Measurements from ENCODE around the gene CPNE5.
"Not testable (repeated sequence)": the region's sequence is repeated elsewhere in the genome, so short reads cannot be mapped to it uniquely, and the experiment has no call there.

The CPNE5 gene

DNA sequence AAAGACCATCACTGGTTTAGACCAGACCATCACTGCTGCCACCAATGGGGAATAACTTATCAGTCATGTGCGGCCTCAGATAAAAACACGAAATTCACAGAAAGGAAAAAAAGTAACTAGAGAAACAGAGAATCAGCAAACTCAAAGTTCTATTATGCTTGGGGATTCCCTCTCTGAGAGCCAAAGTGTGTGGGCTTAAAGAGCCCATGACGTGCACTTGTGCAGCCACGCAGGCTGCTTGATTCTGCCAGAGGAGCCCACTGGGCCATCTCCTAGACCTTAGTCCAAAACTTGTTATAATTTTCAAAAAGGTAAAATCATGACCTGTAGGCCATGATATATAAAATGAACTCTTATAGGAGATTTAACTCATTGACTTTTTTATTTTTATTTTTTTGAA is 126.4 kb downstream of the CPNE5 start:
- H3K9me3 ChIP-seq: no peaks in the 10 kb centered on the region
- H3K27me3 ChIP-seq (ENCODE audit: low read depth): no peaks in the 10 kb centered on the region
- in situ Hi-C loops (cut with MboI; ENCODE audit: low sequenced_read_pairs): loop anchor here (25.0 kb wide), 1 partner anchor 101 kb away; no protein-coding TSS in a partner anchor
- H3K36me3 ChIP-seq (replicated peaks): no peaks in the 10 kb centered on the region
- H3K4me1 ChIP-seq: no peaks in the 10 kb centered on the region
- H3K4me3 ChIP-seq: no peak overlapping the region
- DNase-seq (ENCODE audit: low spot score in 2 of 2): no peak

DNA sequence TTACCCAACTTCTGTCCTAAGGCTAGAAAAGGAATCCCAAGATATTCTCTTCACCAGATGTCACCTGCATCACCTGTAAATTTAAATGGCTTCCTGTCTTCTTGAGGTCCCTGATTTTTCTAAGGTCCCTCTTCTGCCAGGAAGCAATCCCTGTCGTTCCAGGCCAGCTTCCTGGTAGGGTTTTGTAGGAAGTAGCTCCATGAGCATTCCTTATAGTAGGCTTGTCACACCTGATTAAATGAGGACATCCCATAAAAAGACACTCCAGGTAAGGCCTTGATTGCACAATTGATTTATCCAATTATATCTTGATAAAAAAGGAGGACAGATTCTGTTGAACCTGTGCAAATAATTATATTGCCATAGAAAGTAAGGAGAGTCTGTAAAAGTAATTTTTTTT is 132.9 kb downstream of the CPNE5 start:
- Histone ChIP-seq H3K9me3 (no peaks in the 10 kb centered on the region), H3K4me1 (no peaks in the 10 kb centered on the region), H3K27me3 (ENCODE audit: low read depth) (no peaks in the 10 kb centered on the region), H3K36me3 (replicated peaks) (no peaks in the 10 kb centered on the region), H3K4me3 (no peak overlapping the region)
- in situ Hi-C loops (cut with MboI; ENCODE audit: low sequenced_read_pairs): loop anchor here (25.0 kb wide), 1 partner anchor 94 kb away; no protein-coding TSS in a partner anchor
- DNase-seq (ENCODE audit: low spot score in 2 of 2): no peak

DNA sequence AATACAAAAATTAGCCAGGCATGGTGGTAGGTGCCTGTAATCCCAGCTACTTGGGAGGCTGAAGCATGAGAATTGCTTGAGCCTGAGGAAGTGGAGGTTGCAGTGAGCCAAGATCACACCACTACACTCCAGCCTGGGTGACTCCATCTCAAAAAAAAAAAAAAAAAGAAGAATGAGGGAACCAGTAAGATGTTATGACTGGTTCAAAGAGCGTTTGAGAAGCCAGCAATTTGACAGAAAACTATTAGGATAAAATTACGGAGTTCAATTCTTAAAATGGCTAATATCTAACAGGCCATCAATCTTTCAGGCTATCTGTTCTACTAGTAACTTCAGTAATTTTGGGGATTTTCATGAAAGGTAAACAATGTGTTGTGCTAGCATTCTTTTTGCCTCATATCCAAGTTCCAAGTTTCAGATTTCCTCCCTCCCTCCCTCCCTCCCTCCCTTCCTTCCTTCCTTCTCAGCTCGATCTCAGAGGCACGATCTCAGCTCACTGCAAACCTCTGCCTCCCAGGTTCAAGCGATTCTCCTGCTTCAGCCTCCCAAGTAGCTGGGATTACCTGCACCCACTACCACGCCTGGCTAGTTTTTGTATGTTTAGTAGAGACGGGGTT is 134.2 kb downstream of the CPNE5 start:
- not testable (repeated sequence) for DNase-seq (ENCODE audit: low spot score in 2 of 2); H3K27me3 ChIP-seq (ENCODE audit: low read depth); H3K9me3 ChIP-seq; H3K36me3 ChIP-seq (replicated peaks); H3K4me1 ChIP-seq; H3K4me3 ChIP-seq
- in situ Hi-C loops (cut with MboI; ENCODE audit: low sequenced_read_pairs): loop anchor here (25.0 kb wide), 1 partner anchor 93 kb away; no protein-coding TSS in a partner anchor

DNA sequence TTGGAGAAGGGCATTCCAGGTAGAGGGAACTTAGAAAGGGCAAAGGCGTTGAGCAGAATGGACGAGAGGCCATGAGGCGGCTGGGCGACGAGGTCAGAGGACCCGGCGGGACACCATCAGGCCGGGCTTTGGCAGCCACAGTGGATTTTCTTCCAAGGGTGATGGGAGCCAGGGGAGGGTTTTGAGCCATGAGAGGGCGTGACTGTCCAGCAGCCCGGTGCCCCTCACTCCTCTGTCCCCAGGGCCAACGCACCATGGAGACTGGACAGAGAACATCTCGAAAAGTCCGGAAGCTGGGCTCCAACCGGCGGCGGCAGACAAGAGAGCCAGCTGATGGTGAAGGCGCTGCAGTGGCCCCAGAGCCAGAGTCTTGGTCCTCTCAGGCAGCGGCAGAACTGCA is 135.3 kb downstream of the CPNE5 start:
- no peak for DNase-seq (ENCODE audit: low spot score in 2 of 2)
- in situ Hi-C loops (cut with MboI; ENCODE audit: low sequenced_read_pairs): loop anchor here (25.0 kb wide), 1 partner anchor 92 kb away; no protein-coding TSS in a partner anchor
- Histone ChIP-seq H3K36me3 (replicated peaks) (no peaks in the 10 kb centered on the region), H3K4me3 (no peak overlapping the region), H3K9me3 (no peaks in the 10 kb centered on the region), H3K27me3 (ENCODE audit: low read depth) (no peaks in the 10 kb centered on the region), H3K4me1 (no peaks in the 10 kb centered on the region)

DNA sequence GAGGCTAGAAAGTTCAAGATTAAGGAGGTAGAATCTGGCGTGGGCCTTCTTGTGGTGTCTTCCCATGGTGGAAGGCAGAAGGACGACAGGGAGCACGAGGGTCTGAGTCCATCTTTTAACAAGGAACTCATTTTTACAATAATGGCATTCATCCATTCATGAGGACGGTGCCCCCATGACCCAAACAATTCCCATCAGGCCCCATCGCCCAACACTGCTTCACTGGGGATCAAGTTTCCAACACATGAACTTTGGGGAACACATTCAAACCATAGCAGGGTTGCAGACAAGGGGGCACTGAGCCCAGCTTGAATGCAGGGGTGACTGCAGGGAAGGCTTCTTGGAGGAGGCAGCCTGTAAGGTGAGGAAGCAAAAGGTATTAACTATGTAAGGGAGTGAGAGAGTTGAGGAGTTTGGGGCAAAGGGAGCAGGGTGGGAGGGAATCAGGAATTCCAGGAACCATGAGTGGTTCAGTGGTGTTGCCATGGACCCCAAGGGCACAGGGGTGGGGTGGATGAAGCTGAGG is 136.1 kb downstream of the CPNE5 start:
- in situ Hi-C loops (cut with MboI; ENCODE audit: low sequenced_read_pairs): loop anchor here (25.0 kb wide), 1 partner anchor 91 kb away; no protein-coding TSS in a partner anchor
- no peaks in the 10 kb centered on the region for H3K4me1 ChIP-seq
- no peak for DNase-seq (ENCODE audit: low spot score in 2 of 2)

DNA sequence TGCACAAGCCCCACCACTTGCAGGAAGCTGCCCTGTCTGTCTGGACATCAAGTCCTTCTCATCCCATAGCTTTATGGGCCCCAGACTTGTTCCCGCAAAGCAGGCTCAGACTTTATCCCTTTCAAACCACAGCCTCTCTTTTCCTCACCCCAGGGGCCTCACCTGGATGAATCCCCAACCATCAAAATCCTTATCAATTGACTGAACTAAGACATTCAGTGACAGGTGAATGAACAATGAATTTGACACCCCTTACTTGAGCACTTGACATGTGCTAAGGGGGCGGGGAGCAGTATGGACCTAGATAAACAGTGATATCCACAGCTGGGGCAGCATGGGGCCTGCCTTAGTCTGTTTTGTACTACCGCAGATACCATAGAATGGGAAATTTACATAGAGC is 136.6 kb downstream of the CPNE5 start:
- Histone ChIP-seq H3K4me3 (no peak overlapping the region), H3K4me1 (no peaks in the 10 kb centered on the region), H3K36me3 (replicated peaks) (no peaks in the 10 kb centered on the region), H3K9me3 (no peaks in the 10 kb centered on the region), H3K27me3 (ENCODE audit: low read depth) (no peaks in the 10 kb centered on the region)
- in situ Hi-C loops (cut with MboI; ENCODE audit: low sequenced_read_pairs): loop anchor here (25.0 kb wide), 1 partner anchor 90 kb away; no protein-coding TSS in a partner anchor
- no peak for DNase-seq (ENCODE audit: low spot score in 2 of 2)

More for the DNA sequence above, 136.1 kb downstream of the CPNE5 start:
- H3K36me3 ChIP-seq (replicated peaks): no peaks in the 10 kb centered on the region
- no peaks in the 10 kb centered on the region for H3K27me3 ChIP-seq (ENCODE audit: low read depth)
- H3K4me3 ChIP-seq: no peak overlapping the region
- H3K9me3 ChIP-seq: no peaks in the 10 kb centered on the region

DNA sequence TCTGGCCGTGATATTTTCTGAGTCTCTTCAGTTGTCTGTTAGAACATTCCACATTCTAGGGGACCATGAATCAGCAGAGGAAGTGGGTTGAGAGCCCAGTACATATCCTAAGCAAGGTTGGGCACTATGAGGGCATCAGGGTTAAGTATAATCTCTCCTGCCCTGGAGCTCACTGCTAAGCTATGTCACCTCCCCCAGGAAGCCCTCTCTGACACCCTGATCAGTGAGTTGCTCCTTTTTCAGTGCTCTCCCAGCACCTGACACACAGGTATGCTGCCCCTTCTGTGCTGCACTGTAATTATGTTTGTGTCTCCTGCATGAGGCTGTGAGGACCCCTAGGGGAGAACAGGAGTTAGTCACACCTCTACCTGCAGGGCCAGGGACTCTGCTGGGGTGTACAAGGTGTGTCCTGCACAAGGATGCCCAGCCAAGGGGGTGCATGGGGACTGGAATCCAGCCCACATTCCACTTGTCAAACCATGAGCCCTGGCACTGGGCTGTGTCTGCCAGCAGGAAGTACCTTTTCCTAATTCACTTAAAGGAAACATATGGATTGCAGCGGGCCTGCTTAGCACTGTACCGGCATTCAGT is 137.7 kb downstream of the CPNE5 start:
- Histone ChIP-seq H3K9me3 (no peaks in the 10 kb centered on the region), H3K4me1 (no peaks in the 10 kb centered on the region), H3K4me3 (no peak overlapping the region), H3K27me3 (ENCODE audit: low read depth) (no peaks in the 10 kb centered on the region), H3K36me3 (replicated peaks) (no peaks in the 10 kb centered on the region)
- in situ Hi-C loops (cut with MboI; ENCODE audit: low sequenced_read_pairs): loop anchor here (25.0 kb wide), 1 partner anchor 89 kb away; no protein-coding TSS in a partner anchor
- DNase-seq (ENCODE audit: low spot score in 2 of 2): no peak

DNA sequence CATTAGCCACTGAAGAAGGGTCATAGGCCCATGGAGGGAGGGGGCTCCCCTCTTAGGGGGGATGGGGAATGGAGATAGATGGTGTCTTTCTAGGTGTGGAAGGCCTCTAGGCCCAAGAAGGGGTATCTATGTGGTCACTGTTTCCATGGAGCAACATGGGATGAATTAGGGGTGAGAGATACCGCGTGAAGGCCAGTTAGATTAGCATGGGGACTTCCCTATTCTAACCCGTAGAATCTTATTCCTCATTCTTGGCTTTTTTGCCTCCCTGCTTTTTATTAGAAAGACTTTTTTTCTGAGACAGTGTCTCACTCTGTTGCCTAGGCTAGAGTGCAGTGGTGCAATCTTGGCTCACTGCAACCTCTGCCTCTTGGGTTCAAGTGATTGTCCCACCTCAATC is 138.4 kb downstream of the CPNE5 start:
- Histone ChIP-seq H3K36me3 (replicated peaks) (no peaks in the 10 kb centered on the region), H3K4me3 (no peak overlapping the region), H3K4me1 (no peaks in the 10 kb centered on the region), H3K9me3 (no peaks in the 10 kb centered on the region), H3K27me3 (ENCODE audit: low read depth) (no peaks in the 10 kb centered on the region)
- DNase-seq (ENCODE audit: low spot score in 2 of 2): no peak
- in situ Hi-C loops (cut with MboI; ENCODE audit: low sequenced_read_pairs): loop anchor here (25.0 kb wide), 1 partner anchor 89 kb away; no protein-coding TSS in a partner anchor

DNA sequence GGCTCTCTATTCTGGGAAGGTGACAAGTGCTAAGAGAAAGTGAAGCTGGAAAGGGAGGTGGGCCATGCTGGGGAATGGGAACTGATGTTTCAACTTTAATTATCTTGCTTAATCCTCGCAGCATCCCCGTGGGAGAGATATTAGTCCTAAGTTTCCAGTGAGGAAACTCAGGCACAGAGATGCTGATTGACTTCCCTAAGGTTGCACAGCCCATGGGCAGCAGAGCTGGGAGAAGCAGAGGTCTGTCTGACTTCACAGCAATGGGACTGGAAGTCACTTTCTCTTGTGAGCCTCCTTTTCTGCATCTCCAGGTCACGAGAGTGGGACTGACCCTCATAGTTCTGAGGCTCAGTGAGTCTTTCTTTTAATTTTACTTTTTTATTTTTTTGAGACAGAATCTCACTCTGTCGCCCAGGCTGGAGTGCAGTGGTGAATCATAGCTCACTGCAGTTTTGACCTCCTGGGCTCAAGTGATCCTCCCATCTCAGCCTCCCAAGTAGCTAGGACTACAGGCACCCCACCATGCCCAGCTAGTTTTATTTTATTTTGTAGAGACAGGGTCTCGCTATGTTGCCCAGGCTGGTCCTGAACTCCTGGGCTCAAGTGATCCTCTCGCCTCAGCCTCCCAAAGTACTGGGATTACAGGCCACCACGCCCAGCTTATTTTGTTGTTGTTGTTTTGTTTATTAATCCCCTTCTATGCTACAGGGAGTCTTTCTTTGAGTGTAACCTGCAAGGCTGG is 139.0 kb downstream of the CPNE5 start:
- no peaks in the 10 kb centered on the region for H3K27me3 ChIP-seq (ENCODE audit: low read depth)
- no peak for DNase-seq (ENCODE audit: low spot score in 2 of 2)
- in situ Hi-C loops (cut with MboI; ENCODE audit: low sequenced_read_pairs): loop anchor here (25.0 kb wide), 1 partner anchor 88 kb away; no protein-coding TSS in a partner anchor
- no peaks in the 10 kb centered on the region for H3K36me3 ChIP-seq (replicated peaks)
- no peak overlapping the region for H3K4me3 ChIP-seq
- H3K9me3 ChIP-seq: no peaks in the 10 kb centered on the region
- no peaks in the 10 kb centered on the region for H3K4me1 ChIP-seq

DNA sequence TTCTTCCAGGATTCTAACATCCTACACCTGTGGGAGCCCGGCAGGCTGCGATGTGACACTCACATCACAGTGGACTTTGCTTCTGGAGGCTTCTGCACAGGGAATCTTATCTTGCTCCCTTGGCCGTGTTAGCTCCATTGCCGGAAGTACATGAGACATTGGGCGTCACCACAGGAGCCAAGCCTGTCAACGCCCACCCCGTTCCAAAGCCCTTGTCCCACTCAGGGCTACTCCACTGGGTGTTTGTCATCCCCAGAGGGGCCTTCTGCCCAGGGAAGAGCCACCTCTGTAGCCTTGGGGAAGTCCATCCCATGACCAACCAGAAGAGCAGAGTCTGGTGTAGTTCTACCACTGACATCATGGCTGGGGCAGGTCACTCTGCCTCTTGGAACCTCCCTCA is 139.9 kb downstream of the CPNE5 start:
- no peak overlapping the region for H3K4me3 ChIP-seq
- DNase-seq (ENCODE audit: low spot score in 2 of 2): no peak
- no peaks in the 10 kb centered on the region for H3K27me3 ChIP-seq (ENCODE audit: low read depth)
- H3K36me3 ChIP-seq (replicated peaks): no peaks in the 10 kb centered on the region
- H3K9me3 ChIP-seq: no peaks in the 10 kb centered on the region
- H3K4me1 ChIP-seq: no peaks in the 10 kb centered on the region
- in situ Hi-C loops (cut with MboI; ENCODE audit: low sequenced_read_pairs): no loop called here

DNA sequence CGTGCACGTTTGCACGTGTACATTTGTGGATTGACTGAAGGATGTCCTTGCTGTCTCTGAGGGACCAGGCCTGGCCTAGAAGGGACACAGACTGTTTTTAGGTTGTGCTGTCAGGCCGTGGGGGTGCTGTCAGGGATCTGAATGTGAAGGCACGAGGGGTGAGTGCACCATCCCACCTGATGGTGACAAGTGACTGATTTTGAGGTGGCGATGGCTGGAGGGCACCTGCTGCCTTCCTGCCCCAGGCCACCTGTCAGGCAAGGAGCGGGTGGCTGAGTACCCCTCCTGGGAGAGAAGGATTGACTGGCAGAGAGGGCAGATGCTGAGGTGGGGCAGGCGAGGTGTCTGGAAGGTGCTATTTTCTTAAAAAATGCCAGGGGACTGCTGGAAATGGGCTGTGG is 140.4 kb downstream of the CPNE5 start:
- Histone ChIP-seq H3K4me3 (no peak overlapping the region), H3K36me3 (replicated peaks) (no peaks in the 10 kb centered on the region), H3K4me1 (no peaks in the 10 kb centered on the region), H3K27me3 (ENCODE audit: low read depth) (no peaks in the 10 kb centered on the region), H3K9me3 (no peaks in the 10 kb centered on the region)
- no peak for DNase-seq (ENCODE audit: low spot score in 2 of 2)
- in situ Hi-C loops (cut with MboI; ENCODE audit: low sequenced_read_pairs): no loop called here

DNA sequence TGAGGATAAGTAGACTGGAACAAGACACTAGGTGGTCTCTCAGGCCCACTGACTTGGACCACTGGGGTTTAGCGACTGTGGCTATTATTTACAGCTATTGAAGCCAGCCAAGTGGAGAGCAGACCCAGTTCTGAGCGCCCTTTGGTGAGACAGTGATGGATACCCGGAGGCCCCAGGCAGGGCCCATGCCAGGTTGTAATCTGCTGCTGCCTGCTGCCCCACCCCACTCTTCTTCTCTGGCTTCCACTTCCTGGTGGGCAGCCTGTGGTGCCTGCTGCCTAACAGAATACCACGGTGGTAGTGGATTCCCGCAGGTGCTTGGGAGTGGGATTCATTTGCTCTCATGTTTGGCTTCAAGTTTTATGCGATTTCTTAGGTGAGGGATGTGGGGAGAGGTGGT is 141.0 kb downstream of the CPNE5 start:
- H3K9me3 ChIP-seq: no peaks in the 10 kb centered on the region
- no peak for DNase-seq (ENCODE audit: low spot score in 2 of 2)
- no peak overlapping the region for H3K4me3 ChIP-seq
- no peaks in the 10 kb centered on the region for H3K36me3 ChIP-seq (replicated peaks)
- H3K4me1 ChIP-seq: no peaks in the 10 kb centered on the region
- H3K27me3 ChIP-seq (ENCODE audit: low read depth): no peaks in the 10 kb centered on the region
- in situ Hi-C loops (cut with MboI; ENCODE audit: low sequenced_read_pairs): no loop called here

DNA sequence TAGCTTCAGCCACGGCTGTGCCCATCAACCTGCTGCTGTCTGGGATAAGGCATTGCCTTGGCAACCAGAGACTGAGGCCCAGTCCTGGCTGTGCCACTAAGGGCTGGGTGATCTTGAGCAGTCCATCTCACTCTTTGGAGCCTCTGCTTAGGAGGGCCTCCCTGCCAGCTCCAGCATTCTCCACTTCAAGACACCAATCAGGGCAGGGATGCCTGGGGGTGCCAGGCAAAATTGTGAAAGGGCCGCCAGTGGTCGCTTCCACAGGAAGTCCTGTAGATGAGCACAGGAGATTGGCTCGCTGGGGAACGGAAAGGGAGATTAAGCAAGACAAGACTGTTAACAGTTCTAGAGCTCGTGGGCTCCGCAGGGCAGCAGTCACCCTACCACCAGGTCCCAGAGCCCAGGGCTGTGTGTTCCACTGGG is 141.8 kb downstream of the CPNE5 start, which contains the start of gene RAB44:
TSS of gene RAB44 (plus strand) at position 346 of the 423 bp plus-strand sequence. CDS start 6,410 bp downstream, outside the sequence.
- Histone ChIP-seq H3K27me3 (ENCODE audit: low read depth) (no peaks in the 10 kb centered on the region), H3K36me3 (replicated peaks) (no peaks in the 10 kb centered on the region), H3K4me3 (no peak within 1 kb of the TSS), H3K4me1 (no peaks in the 10 kb centered on the region), H3K9me3 (no peaks in the 10 kb centered on the region)
- DNase-seq (ENCODE audit: low spot score in 2 of 2): no peak
- in situ Hi-C loops (cut with MboI; ENCODE audit: low sequenced_read_pairs): no loop called here
